ENCODE measurements around the gene PROKR2. TPM values are rescaled to one million over a fixed set of nuclear protein-coding genes. Genes with fewer than 3 reads are reported as not detected.

PROKR2 gene
- total and polyA plus RNA-seq, 2 donors from 2014 or later, result not detected

GRCh38 chr20:5362771-5363170 lies 46.0 kb upstream of the PROKR2 start:
- peaks cover 0 to 3% (median 0%) of the 10 kb centered on the region in 3 donors for H3K9me3 ChIP-seq (ENCODE audit: control insufficient read depth in 2 of 3, insufficient read depth in 1 of 3, low read length in 3 of 3)
- no peak overlapping the region for H3K9ac ChIP-seq (ENCODE audit: low read length in 3 of 3)
- no peaks in the 10 kb centered on the region for H3K36me3 ChIP-seq (ENCODE audit: control insufficient read depth in 2 of 3, insufficient read depth in 3 of 3, low read length in 3 of 3)
- H3K27me3 ChIP-seq (ENCODE audit: control insufficient read depth, insufficient read depth, low read length), result no peaks in the 10 kb centered on the region
- H3K27ac ChIP-seq (ENCODE audit: low read depth in 2 of 2, low read length in 2 of 2), result no peak overlapping the region
- DNase-seq (no peak), FAIRE-seq (no peak)
- intact Hi-C loops (cut with DNase I), result no loop called here
- no peak for TF ChIP-seq CTCF (IDR thresholded peaks at IDR 0.05; ENCODE audit: borderline replicate concordance, extremely low read depth, insufficient read depth)
- H3K4me3 ChIP-seq (ENCODE audit: low read length in 3 of 3), result no peak overlapping the region
- H3K4me1 ChIP-seq (ENCODE audit: control insufficient read depth in 2 of 3, insufficient read depth in 2 of 3, low read depth in 1 of 3, low read length in 3 of 3), result no peaks in the 10 kb centered on the region

GRCh38 chr20:5361176-5361575 lies 44.4 kb upstream of the PROKR2 start:
- Histone ChIP-seq H3K9ac (ENCODE audit: low read length in 3 of 3) (no peak overlapping the region), H3K4me1 (ENCODE audit: control insufficient read depth in 2 of 3, insufficient read depth in 2 of 3, low read depth in 1 of 3, low read length in 3 of 3) (no peaks in the 10 kb centered on the region), H3K27me3 (ENCODE audit: control insufficient read depth, insufficient read depth, low read length) (no peaks in the 10 kb centered on the region), H3K36me3 (ENCODE audit: control insufficient read depth in 2 of 3, insufficient read depth in 3 of 3, low read length in 3 of 3) (no peaks in the 10 kb centered on the region), H3K4me3 (ENCODE audit: low read length in 3 of 3) (no peak overlapping the region), H3K9me3 (ENCODE audit: control insufficient read depth in 2 of 3, insufficient read depth in 1 of 3, low read length in 3 of 3) (peaks cover 0 to 3% (median 0%) of the 10 kb centered on the region in 3 donors), H3K27ac (ENCODE audit: low read depth in 2 of 2, low read length in 2 of 2) (no peak overlapping the region)
- FAIRE-seq (no peak), DNase-seq (no peak)
- no peak for TF ChIP-seq CTCF (IDR thresholded peaks at IDR 0.05; ENCODE audit: borderline replicate concordance, extremely low read depth, insufficient read depth)
- intact Hi-C loops (cut with DNase I), result no loop called here

GRCh38 chr20:5357946-5358345 lies 41.2 kb upstream of the PROKR2 start:
- no peak for DNase-seq
- Histone ChIP-seq H3K4me3 (ENCODE audit: low read length in 3 of 3) (no peak overlapping the region), H3K36me3 (ENCODE audit: control insufficient read depth in 2 of 3, insufficient read depth in 3 of 3, low read length in 3 of 3) (no peaks in the 10 kb centered on the region), H3K9ac (ENCODE audit: low read length in 3 of 3) (no peak overlapping the region), H3K27me3 (ENCODE audit: control insufficient read depth, insufficient read depth, low read length) (no peaks in the 10 kb centered on the region), H3K9me3 (ENCODE audit: control insufficient read depth in 2 of 3, insufficient read depth in 1 of 3, low read length in 3 of 3) (peaks cover 0 to 3% (median 0%) of the 10 kb centered on the region in 3 donors), H3K4me1 (ENCODE audit: control insufficient read depth in 2 of 3, insufficient read depth in 2 of 3, low read depth in 1 of 3, low read length in 3 of 3) (no peaks in the 10 kb centered on the region), H3K27ac (ENCODE audit: low read depth in 2 of 2, low read length in 2 of 2) (no peak overlapping the region)
- FAIRE-seq, result no peak
- TF ChIP-seq CTCF (IDR thresholded peaks at IDR 0.05; ENCODE audit: borderline replicate concordance, extremely low read depth, insufficient read depth), result no peak
- intact Hi-C loops (cut with DNase I), result no loop called here

GRCh38 chr20:5356941-5357340 lies 40.2 kb upstream of the PROKR2 start:
- H3K27me3 ChIP-seq (ENCODE audit: control insufficient read depth, insufficient read depth, low read length), result no peaks in the 10 kb centered on the region
- H3K4me1 ChIP-seq (ENCODE audit: control insufficient read depth in 2 of 3, insufficient read depth in 2 of 3, low read depth in 1 of 3, low read length in 3 of 3), result no peaks in the 10 kb centered on the region
- DNase-seq (no peak), FAIRE-seq (no peak)
- intact Hi-C loops (cut with DNase I), result no loop called here
- H3K9ac ChIP-seq (ENCODE audit: low read length in 3 of 3), result no peak overlapping the region
- H3K36me3 ChIP-seq (ENCODE audit: control insufficient read depth in 2 of 3, insufficient read depth in 3 of 3, low read length in 3 of 3), result no peaks in the 10 kb centered on the region
- H3K4me3 ChIP-seq (ENCODE audit: low read length in 3 of 3), result no peak overlapping the region
- no peak overlapping the region for H3K27ac ChIP-seq (ENCODE audit: low read depth in 2 of 2, low read length in 2 of 2)
- no peaks in the 10 kb centered on the region for H3K9me3 ChIP-seq (ENCODE audit: control insufficient read depth in 2 of 3, insufficient read depth in 1 of 3, low read length in 3 of 3)
- no peak for TF ChIP-seq CTCF (IDR thresholded peaks at IDR 0.05; ENCODE audit: borderline replicate concordance, extremely low read depth, insufficient read depth)
